Muscle layer of colon (tissue), 2 donors: Measurements from ENCODE around the gene DPEP2.
"Not testable (repeated sequence)": the region's sequence is repeated elsewhere in the genome, so short reads cannot be mapped to it uniquely, and the experiment has no call there.

Source experiments
- H3K27ac ChIP-seq: one replicate; pipeline ENCODE4 v1.7.0; 2013; ENCODE audit warnings: low read depth, mild to moderate bottlenecking, low read length, moderate library complexity
- H3K27me3 ChIP-seq, 2 donors: one replicate each; pipeline ENCODE4 v1.7.0; 2013; ENCODE audit warnings: low read length in 2 of 2, mild to moderate bottlenecking in 2 of 2; ENCODE audit not compliant: insufficient read depth in 2 of 2, control insufficient read depth in 1 of 2
- H3K36me3 ChIP-seq: one replicate; pipeline ENCODE4 v1.7.0; 2013; ENCODE audit warnings: mild to moderate bottlenecking, low read length; ENCODE audit not compliant: insufficient read depth
- H3K4me1 ChIP-seq: one replicate; pipeline ENCODE4 v1.7.0; 2013; ENCODE audit warnings: mild to moderate bottlenecking, low read length; ENCODE audit not compliant: insufficient read depth
- H3K4me3 ChIP-seq, 2 donors: one replicate each; pipeline ENCODE4 v1.7.0; 2013; ENCODE audit warnings: low read length in 2 of 2, low read depth in 1 of 2, mild to moderate bottlenecking in 1 of 2, moderate library complexity in 1 of 2
- H3K9ac ChIP-seq: one replicate; pipeline ENCODE4 v1.7.0; 2013; ENCODE audit warnings: low read length
- H3K9me3 ChIP-seq: one replicate; pipeline ENCODE4 v1.7.0; 2013; ENCODE audit warnings: mild to moderate bottlenecking, low read length
- donor health status: abdominal sarcoma.
- donor health status: Adenocarcinoma of cecum.

The DPEP2 gene

DNA sequence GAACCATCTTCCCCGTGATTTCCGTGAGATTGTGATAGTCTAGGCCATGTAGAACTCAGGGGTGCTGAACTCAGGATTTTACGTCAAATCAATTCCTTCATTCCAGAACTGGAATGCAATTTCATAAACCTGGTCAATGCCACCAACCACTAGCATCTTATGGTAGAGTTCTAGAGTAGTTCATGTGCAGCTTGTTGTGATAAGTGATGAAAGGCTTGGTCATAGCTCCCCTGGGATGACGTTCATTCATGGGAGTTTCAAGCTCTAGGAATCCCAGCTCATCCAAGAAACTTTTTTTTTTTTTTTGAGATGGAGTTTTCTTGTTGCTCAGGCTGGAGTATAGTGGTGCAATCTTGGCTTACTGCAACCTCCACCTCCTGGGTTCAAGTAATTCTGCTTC is 3.7 kb upstream of the DPEP2 start:
- no peak overlapping the region for H3K27ac ChIP-seq
- no peaks in the 10 kb centered on the region for H3K4me1 ChIP-seq

DNA sequence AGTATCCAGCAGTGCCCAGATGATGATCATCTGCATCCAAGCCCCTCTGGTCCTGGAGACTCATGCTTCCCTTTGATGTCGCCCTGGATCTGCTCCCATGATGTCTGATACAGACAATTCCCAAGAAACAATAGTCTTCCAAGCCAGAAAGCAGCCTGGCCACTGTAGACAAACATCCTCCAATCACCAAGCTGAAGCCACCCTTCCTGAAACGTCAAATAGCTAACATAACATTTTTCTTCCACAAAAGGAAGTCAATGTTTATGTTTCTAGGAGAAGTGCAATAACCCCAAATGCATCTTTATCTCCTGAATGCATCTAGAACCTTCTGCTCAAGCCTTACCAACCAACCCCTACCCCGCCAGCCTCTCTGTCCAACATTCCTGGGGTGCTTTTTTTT is 1.2 kb upstream of the DPEP2 start:
- Histone ChIP-seq H3K9ac (no peak overlapping the region), H3K27me3 (no peaks in the 10 kb centered on the region), H3K4me3 (no peak overlapping the region), H3K36me3 (no peaks in the 10 kb centered on the region), H3K4me1 (no peaks in the 10 kb centered on the region), H3K27ac (no peak overlapping the region), H3K9me3 (no peaks in the 10 kb centered on the region)

More for the DNA sequence above, 3.7 kb upstream of the DPEP2 start:
- Histone ChIP-seq H3K9me3 (no peaks in the 10 kb centered on the region), H3K36me3 (no peaks in the 10 kb centered on the region), H3K27me3 (no peaks in the 10 kb centered on the region), H3K4me3 (no peak overlapping the region), H3K9ac (no peak overlapping the region)

DNA sequence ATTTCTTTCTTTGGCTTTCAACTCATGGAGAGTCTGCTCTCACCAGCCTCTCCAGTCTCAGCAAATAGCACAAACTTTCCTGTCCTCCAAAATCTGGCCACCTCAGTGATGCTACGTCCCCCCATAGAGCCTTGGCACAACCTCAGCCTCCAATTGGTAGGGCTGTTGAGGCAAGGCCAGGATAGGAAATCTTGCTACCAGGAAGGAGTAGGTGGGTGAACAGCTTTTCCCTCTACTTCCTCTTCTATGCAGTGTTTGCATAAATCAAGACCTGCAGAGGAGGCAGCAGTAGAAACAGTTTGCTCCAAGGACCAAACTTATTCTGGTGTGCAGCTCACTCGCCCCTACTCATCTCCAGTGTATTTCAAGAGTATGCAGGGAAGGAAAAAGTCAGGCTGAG is 701 bp upstream of the DPEP2 start:
- Histone ChIP-seq H3K36me3 (no peaks in the 10 kb centered on the region), H3K27me3 (no peaks in the 10 kb centered on the region), H3K27ac (peak overlapping the region; percentile 10), H3K4me1 (no peaks in the 10 kb centered on the region), H3K4me3 (no peak overlapping the region), H3K9me3 (no peaks in the 10 kb centered on the region), H3K9ac (no peak overlapping the region)

DNA sequence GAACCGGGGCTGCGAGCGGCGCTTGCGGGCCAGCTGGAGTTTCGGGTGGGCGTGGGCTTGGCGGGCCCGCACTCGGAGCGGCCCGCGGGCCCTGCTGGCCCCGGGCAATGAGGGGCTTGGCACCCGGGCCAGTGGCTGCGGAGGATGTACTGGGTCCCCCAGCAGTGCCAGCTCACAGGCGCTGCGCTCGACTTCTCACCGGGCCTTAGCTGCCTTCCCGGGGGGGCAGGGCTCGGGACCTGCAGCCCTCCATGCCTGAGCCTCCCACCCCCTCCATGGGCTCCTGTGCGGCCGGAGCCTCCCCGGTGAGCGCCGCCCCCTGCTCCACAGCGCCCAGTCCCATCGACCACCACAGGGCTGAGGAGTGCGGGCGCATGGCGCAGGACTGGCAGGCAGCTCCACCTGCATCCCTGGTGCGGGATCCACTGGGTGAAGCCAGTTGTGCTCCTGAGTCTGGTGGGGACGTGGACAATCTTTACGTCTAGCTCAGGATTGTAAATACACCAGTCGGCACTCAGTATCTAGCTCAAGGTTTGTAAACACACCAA is 979 bp downstream of the DPEP2 start:
- H3K4me1 ChIP-seq = not testable (repeated sequence)

DNA sequence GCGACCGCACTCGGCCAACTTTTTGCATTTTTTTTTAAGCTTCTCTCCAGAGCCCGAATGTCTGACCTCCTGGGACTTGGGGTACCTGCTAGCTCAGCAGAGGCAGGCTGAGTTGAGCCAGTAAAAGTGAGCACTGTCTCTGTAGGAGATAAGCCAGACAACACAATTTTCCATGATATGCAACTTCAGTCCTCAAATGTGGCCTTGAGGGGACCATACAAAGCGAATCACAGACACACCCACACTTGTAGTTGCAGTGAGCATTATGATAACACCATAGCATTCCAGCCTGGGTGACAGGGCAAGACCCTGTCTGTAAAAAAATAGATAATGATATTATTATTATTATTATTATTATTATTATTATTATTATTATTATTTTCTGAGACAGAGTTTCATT is 2.6 kb downstream of the DPEP2 start:
- no peaks in the 10 kb centered on the region for H3K9me3 ChIP-seq
- no peak overlapping the region for H3K27ac ChIP-seq
- no peak overlapping the region for H3K9ac ChIP-seq
- H3K27me3 ChIP-seq = no peaks in the 10 kb centered on the region
- no peaks in the 10 kb centered on the region for H3K4me1 ChIP-seq
- no peak overlapping the region for H3K4me3 ChIP-seq
- H3K36me3 ChIP-seq = no peaks in the 10 kb centered on the region

More for the DNA sequence above, 979 bp downstream of the DPEP2 start:
- not testable (repeated sequence) for H3K9ac ChIP-seq, H3K27ac ChIP-seq, H3K4me3 ChIP-seq, H3K27me3 ChIP-seq, H3K9me3 ChIP-seq, H3K36me3 ChIP-seq

DNA sequence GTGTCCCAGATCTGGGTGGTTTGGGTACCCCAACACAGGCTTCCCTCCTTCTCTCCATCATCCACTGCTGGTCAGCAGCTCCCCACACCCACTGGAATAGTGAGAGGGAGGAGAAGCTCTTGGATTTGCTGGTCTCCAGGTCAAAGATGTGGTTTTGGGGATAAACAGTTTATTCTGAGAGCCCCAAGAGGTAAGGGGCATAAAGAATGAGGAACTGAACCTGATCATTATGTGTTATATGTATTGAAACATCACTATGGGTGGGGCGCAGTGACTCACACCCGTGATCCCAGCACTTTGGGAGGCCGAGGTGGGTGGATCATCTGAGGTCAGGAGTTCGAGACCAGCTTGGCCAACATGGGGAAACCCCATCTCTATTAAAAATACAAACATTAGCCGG is 3.9 kb downstream of the DPEP2 start:
- Histone ChIP-seq H3K36me3 (no peaks in the 10 kb centered on the region), H3K9ac (no peak overlapping the region), H3K27me3 (no peaks in the 10 kb centered on the region), H3K27ac (no peak overlapping the region), H3K4me3 (no peak overlapping the region), H3K4me1 (no peaks in the 10 kb centered on the region), H3K9me3 (no peaks in the 10 kb centered on the region)

DNA sequence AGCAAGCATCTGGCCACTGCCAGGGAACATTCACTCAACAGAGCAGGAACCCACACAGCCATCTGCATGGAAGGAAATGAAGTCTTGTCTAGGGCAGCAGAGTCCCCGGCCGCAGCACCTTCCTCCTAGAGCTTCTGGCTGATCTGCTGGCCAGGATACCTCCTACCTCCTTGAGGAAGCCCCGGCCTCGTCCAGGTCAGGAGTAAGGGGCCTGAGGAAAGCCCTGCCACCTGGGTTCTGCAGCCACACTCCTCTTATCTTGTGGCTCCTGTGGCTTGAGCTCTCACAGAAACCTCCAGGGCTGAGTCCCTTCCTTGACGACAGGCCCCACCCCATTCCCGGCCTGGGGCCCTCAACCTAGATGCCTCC is 5.3 kb downstream of the DPEP2 start:
- H3K27ac ChIP-seq = peak overlapping the region; percentile 13
- H3K9ac ChIP-seq, H3K36me3 ChIP-seq, H3K27me3 ChIP-seq, H3K4me1 ChIP-seq, H3K9me3 ChIP-seq: not testable (repeated sequence)
- H3K4me3 ChIP-seq = peak overlapping the region in 1 of 2 donors; percentile 41

DNA sequence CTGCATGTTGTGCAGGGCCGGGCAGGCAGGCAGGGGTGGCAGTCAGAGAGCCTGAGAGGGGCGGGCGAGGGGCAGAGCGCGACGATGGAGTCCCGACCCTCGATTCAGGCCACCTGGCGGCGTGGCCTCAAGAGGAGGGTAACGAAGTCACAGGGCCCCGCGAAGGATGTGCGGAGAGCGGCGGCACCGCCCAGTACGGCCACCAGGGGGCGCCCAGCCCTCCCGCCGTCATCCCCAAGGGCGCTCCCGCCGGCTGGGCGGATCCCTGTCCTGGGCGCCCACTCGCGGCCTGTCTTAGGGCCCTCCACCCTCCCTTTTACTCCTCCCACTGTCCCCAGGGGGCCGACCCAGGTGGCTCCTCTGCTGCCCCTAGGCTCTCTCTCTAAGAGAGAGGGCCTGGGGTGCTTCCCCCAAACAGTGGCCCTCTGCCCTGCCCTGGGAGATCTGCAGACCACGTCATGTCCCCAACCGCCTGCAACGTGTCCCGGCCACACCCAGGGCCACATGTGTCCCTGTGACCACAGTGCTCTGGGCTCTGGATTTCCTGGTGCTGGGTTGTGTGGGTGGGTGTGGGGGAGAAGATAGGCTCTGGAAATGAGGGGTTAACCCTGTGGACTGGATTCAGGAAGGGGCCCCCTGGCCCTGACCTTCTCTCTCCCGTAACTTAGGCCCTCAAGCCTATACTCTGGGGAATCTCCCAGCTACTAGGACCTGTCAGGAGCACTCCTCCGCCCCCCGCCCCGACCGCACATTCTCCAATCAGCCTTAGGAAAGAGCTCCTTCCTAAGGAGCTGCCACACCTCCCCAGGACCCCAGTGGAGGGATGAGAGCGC is 5.9 kb downstream of the DPEP2 start:
- no peak overlapping the region for H3K9ac ChIP-seq
- H3K9me3 ChIP-seq = no peaks in the 10 kb centered on the region
- no peaks in the 10 kb centered on the region for H3K4me1 ChIP-seq
- peak overlapping the region; percentile 41 to 65 for H3K4me3 ChIP-seq
- H3K27me3 ChIP-seq = no peaks in the 10 kb centered on the region
- H3K36me3 ChIP-seq = no peaks in the 10 kb centered on the region
- H3K27ac ChIP-seq = peak overlapping the region; percentile 48

DNA sequence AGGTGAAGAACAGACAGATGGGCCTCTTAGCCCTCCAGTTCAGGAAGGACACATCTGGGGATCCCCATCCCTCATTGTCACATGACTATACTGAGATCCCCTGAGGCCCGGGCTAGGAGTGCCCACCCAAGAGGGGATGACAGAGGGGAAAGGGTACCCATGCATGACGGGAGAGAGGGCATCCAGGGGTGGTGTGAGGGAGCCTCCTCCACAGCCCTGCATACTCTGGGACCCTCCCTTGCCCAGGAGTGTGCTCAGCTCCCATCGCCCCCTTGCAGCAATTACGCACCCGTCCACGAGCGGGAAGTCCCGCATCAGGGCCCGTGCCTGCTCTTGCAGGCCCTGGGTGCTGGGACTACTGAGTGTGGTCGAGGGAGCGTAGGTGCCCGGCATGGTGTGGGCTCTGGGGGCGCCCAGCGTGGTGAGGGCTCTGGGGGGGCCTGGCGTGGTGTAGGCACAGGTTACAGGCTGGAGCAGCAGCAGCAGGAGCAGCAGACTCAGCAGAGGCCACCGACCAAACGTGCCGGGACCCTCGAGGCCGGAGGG is 6.5 kb downstream of the DPEP2 start:
- peak overlapping the region in 1 of 2 donors; percentile 65 for H3K4me3 ChIP-seq

DNA sequence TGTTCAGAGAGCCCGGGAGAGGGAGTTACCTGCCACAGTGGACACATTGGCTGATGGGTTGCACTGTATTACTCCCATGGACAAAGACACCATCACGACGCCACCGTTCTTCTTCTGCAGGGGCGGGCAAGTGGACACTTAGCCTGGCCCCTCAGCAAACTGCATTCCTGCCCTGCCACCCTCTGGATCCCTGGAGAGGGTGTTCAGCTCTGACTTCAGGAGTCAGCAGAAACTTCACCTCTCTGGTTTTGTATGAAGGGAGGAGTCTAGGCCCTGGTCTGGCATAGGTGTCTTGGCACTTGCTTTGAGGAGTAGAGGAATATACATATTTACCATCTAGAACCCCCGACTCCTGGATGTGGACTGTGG is 9.3 kb downstream of the DPEP2 start:
- H3K9ac ChIP-seq = no peak overlapping the region
- no peaks in the 10 kb centered on the region for H3K9me3 ChIP-seq
- H3K27ac ChIP-seq = no peak overlapping the region
- no peaks in the 10 kb centered on the region for H3K27me3 ChIP-seq
- H3K4me1 ChIP-seq = no peaks in the 10 kb centered on the region
- no peak overlapping the region for H3K4me3 ChIP-seq
- H3K36me3 ChIP-seq = no peaks in the 10 kb centered on the region

More for the DNA sequence above, 6.5 kb downstream of the DPEP2 start:
- H3K4me1 ChIP-seq = no peaks in the 10 kb centered on the region
- no peaks in the 10 kb centered on the region for H3K9me3 ChIP-seq
- no peak overlapping the region for H3K9ac ChIP-seq
- no peaks in the 10 kb centered on the region for H3K27me3 ChIP-seq
- H3K36me3 ChIP-seq = no peaks in the 10 kb centered on the region
- H3K27ac ChIP-seq = no peak overlapping the region

DNA sequence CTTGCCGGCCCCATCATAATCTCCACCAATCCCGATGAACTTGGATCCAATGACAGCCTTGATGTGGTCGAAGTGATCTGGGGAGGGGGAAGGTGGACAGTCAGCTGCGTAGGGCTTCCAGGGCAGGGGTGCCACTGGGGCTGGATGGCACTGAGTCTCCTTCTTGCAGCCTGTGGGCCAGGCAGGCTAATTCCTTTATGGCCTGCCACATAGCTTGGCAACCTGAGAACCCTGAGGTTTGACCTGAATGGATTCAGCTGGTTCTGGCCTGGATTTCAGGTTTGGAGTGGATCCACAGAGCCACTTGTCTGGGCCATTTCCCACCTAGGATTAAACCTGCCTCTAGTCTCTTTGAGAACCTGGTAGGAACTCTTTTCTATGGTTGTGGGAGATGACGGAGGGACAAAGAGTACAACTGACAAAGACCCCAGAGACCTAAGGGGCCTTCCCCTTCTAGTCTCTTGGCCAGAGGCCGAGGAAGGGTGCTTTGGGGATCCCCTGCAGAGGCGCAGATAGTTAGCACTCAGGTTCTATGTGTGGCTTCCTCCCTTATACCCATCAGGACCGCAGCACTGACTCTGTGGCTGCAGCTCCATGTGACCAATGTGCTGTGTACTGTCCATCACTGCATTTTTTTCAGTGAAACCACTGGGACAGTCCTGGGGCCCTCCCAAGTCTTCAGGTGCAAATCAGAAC is 9.8 kb downstream of the DPEP2 start:
- no peak overlapping the region for H3K9ac ChIP-seq
- no peaks in the 10 kb centered on the region for H3K4me1 ChIP-seq
- no peaks in the 10 kb centered on the region for H3K27me3 ChIP-seq
- H3K9me3 ChIP-seq = no peaks in the 10 kb centered on the region
- no peak overlapping the region for H3K27ac ChIP-seq
- no peaks in the 10 kb centered on the region for H3K36me3 ChIP-seq
- H3K4me3 ChIP-seq = no peak overlapping the region
